Tibial nerve (tissue), 4 donors: ENCODE measurements around the gene PLLP. TPM values are rescaled to one million over a fixed set of nuclear protein-coding genes. Genes with fewer than 3 reads are reported as not detected.

Source experiments
- DNase-seq, 2 donors: peaks; one replicate each; pipeline ENCODE4 v3.0.0-alpha.2; 2019; ENCODE audit warnings: low spot score in 2 of 2
- H3K27ac ChIP-seq, 4 donors: fragments of 200-600 bp; sonication (generic) in 3 of 4; one replicate each; pipeline ENCODE4 v1.5.1; 2017 to 2019; ENCODE audit warnings: mild to moderate bottlenecking in 1 of 4
- H3K27me3 ChIP-seq, 2 donors: fragments of 200-600 bp; sonication (generic) in 1 of 2; one replicate each; pipeline versions ENCODE4 v1.5.1 to v1.6.0; 2017 to 2019
- H3K36me3 ChIP-seq, 3 donors: fragments of 200-600 bp; sonication (generic); one replicate each; pipeline ENCODE4 v1.5.1; 2018 to 2019
- H3K4me1 ChIP-seq, 4 donors: fragments of 200-600 bp; sonication (generic) in 3 of 4; one replicate each; pipeline ENCODE4 v1.5.1; 2017 to 2019
- H3K4me3 ChIP-seq, 4 donors: fragments of 200-600 bp; sonication (generic) in 3 of 4; one replicate each; pipeline ENCODE4 v1.5.1; 2017 to 2019; ENCODE audit warnings: mild to moderate bottlenecking in 1 of 4, moderate library complexity in 1 of 4
- H3K9me3 ChIP-seq, 4 donors: fragments of 200-600 bp; sonication (generic) in 3 of 4; one replicate each; pipeline ENCODE4 v1.5.1; 2017 to 2019
- CTCF ChIP-seq, 5 experiments: fragments of 200-600 bp in 3 of 5; fragments of 450-650 bp in 2 of 5; sonication (generic) in 3 of 5; IDR thresholded peaks; one replicate each; pipeline ENCODE4 v1.5.1; 2016 to 2019; ENCODE audit warnings: antibody characterized with exemption in 5 of 5, mild to moderate bottlenecking in 3 of 5, moderate library complexity in 2 of 5
- EP300 ChIP-seq, 2 donors: sonication (generic); formaldehyde crosslinking; IDR thresholded peaks; one replicate each; pipeline ENCODE4 v1.6.1; 2017; ENCODE audit warnings: antibody characterized with exemption in 2 of 2, mild to moderate bottlenecking in 1 of 2
- POLR2A ChIP-seq, 2 donors: fragments of 450-650 bp; IDR thresholded peaks; one replicate each; pipeline ENCODE4 v1.6.1; 2017; ENCODE audit warnings: antibody characterized with exemption in 2 of 2, mild to moderate bottlenecking in 2 of 2, moderate library complexity in 2 of 2
- WGBS, 2 donors: methylation state at CpG; one replicate each; pipeline ENCODE4 v1.1.5; 2018; 5-methylcytosine and 5-hydroxymethylcytosine counted together
- total RNA-seq, 4 donors: library from RNA; depleted of rRNA; stranded (reverse); fragments of >200 nt; gene quantifications; one replicate each; pipeline ENCODE4 v1.1.0, GENCODE V29; 2016

The PLLP gene
- total RNA-seq, 4 donors from 2014 or later: 162 to 363 (median 321) TPM

DNA sequence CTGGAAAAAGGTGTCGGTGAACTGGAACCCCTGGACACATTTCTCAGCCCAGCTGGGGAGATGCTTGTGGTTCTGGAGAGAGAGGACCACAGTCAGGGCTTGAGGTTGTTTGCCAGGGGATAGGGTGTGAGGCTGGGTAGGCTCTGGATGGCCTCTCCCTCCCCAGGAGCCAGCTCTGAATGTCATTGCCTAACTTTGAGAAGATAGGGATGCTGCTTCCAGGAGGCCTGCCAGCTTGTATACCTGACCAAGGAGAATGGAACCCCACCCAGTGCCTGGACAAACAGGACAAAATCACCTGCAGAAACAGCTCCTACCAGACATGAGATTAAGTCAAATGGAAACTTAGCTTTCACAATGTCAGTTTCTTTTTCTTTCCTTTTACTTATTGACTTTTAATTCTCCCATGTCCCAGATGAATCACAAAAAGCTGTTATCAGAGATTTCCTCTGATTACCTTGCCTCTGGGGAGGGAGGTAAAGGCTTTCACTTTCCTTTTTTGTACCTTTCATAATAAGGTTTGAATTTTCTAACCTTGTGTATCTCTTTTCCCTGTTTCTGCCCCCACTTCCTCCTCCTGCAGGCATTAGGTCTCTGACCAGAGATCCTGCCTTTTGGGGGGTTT is 29.8 kb upstream of the PLLP start:
- 67 to 70% methylated on average over 1 of the region's 1 CpG for WGBS, 2 donors
- Histone ChIP-seq H3K27ac (no peak overlapping the region), H3K4me3 (no peak overlapping the region), H3K27me3 (no peaks in the 10 kb centered on the region), H3K36me3 (no peaks in the 10 kb centered on the region), H3K9me3 (no peaks in the 10 kb centered on the region), H3K4me1 (peaks cover 0 to 24% (median 0%) of the 10 kb centered on the region in 4 donors)
- no peak for DNase-seq
- no peak for TF ChIP-seq CTCF (IDR thresholded peaks at IDR 0.05)
- TF ChIP-seq EP300 (IDR thresholded peaks at IDR 0.05): no peak
- TF ChIP-seq POLR2A (IDR thresholded peaks at IDR 0.05): no peak

- no peak overlapping the region for H3K4me3 ChIP-seq
- H3K4me1 ChIP-seq: peaks cover 0 to 24% (median 0%) of the 10 kb centered on the region in 4 donors
- no peak overlapping the region for H3K27ac ChIP-seq
- H3K27me3 ChIP-seq: no peaks in the 10 kb centered on the region
- H3K36me3 ChIP-seq: no peaks in the 10 kb centered on the region
- WGBS, 2 donors: 92 to 95% methylated on average over 2 of the region's 2 CpGs
- TF ChIP-seq POLR2A (IDR thresholded peaks at IDR 0.05) (no peak), EP300 (IDR thresholded peaks at IDR 0.05) (no peak), CTCF (IDR thresholded peaks at IDR 0.05) (no peak)
- DNase-seq: no peak
- H3K9me3 ChIP-seq: no peaks in the 10 kb centered on the region
Observed at GRCh38 chr16:57313509-57313908, 29.0 kb upstream of the PLLP start.

DNA sequence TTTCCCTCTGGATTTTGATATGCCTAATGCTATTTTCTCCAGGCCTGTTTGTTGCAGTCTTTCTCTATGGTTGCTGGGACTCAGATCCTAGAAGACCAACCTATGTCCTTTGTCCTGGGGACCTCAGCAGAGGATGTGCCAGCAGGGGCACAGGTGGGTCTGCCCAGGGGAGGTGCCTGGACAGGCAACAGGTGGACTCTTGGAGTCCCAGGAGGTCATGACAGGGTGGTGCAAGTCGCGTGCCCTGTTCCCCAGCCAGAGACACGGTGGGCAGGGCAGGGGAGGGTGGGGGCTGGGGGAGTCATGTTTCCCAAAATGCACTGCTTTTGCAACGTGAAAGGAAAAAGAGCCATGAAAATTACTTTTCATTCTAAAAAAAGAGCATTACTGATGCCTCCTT is 26.3 kb upstream of the PLLP start:
- Histone ChIP-seq H3K4me3 (no peak overlapping the region), H3K9me3 (no peaks in the 10 kb centered on the region), H3K27me3 (no peaks in the 10 kb centered on the region), H3K4me1 (peaks cover 0 to 9% (median 0%) of the 10 kb centered on the region in 4 donors), H3K27ac (no peak overlapping the region), H3K36me3 (no peaks in the 10 kb centered on the region)
- TF ChIP-seq POLR2A (IDR thresholded peaks at IDR 0.05): no peak
- TF ChIP-seq CTCF (IDR thresholded peaks at IDR 0.05): no peak
- TF ChIP-seq EP300 (IDR thresholded peaks at IDR 0.05): no peak
- WGBS, 2 donors: 32 to 39% methylated on average over 4 of the region's 4 CpGs
- DNase-seq: no peak

GRCh38 chr16:57308041-57308440 is 23.6 kb upstream of the PLLP start:
- H3K4me3 ChIP-seq: no peak overlapping the region
- 69 to 70% methylated on average over 5 of the region's 5 CpGs for whole genome bisulfite sequencing, 2 donors
- DNase-seq: no peak
- TF ChIP-seq CTCF (IDR thresholded peaks at IDR 0.05): no peak
- no peak for TF ChIP-seq POLR2A (IDR thresholded peaks at IDR 0.05)
- no peak for TF ChIP-seq EP300 (IDR thresholded peaks at IDR 0.05)
- no peaks in the 10 kb centered on the region for H3K27me3 ChIP-seq
- H3K9me3 ChIP-seq: no peaks in the 10 kb centered on the region
- peaks cover 0 to 23% (median 0%) of the 10 kb centered on the region in 4 donors for H3K4me1 ChIP-seq
- H3K36me3 ChIP-seq: no peaks in the 10 kb centered on the region
- no peak overlapping the region for H3K27ac ChIP-seq

GRCh38 chr16:57307365-57307764 is 22.9 kb upstream of the PLLP start:
- H3K36me3 ChIP-seq: no peaks in the 10 kb centered on the region
- H3K4me1 ChIP-seq: peaks cover 0 to 23% (median 0%) of the 10 kb centered on the region in 4 donors
- 50 to 68% methylated on average over 5 of the region's 5 CpGs for WGBS, 2 donors
- no peak overlapping the region for H3K4me3 ChIP-seq
- H3K27me3 ChIP-seq: no peaks in the 10 kb centered on the region
- TF ChIP-seq EP300 (IDR thresholded peaks at IDR 0.05) (no peak), POLR2A (IDR thresholded peaks at IDR 0.05) (no peak), CTCF (IDR thresholded peaks at IDR 0.05) (no peak)
- H3K27ac ChIP-seq: no peak overlapping the region
- H3K9me3 ChIP-seq: no peaks in the 10 kb centered on the region
- no peak for DNase-seq
